Kidney (tissue), 14 donors: ENCODE measurements around the gene TRIM59. TPM values are rescaled to one million over a fixed set of nuclear protein-coding genes. Genes with fewer than 3 reads are reported as not detected.
A peak's percentile ranks its signal among the peaks of the same experiment; 100 is the strongest.

ENCODE experiments used
- DNase-seq, 5 donors: peaks; one replicate each; pipeline ENCODE4 v3.0.0-alpha.2; 2013 to 2020
- FAIRE-seq: peaks from 2 replicates; lab custom pipeline; 2012; peaks lifted over from hg19 to GRCh38; lab: Jason Lieb, UNC
- H3K27ac ChIP-seq, 2 donors: one replicate each; pipeline ENCODE4 v1.7.0; 2013; ENCODE audit warnings: low read depth in 2 of 2, low read length in 2 of 2, inconsistent platforms in 1 of 2
- H3K27me3 ChIP-seq: one replicate; pipeline ENCODE4 v1.7.1; 2013; ENCODE audit warnings: low read length, inconsistent platforms; ENCODE audit not compliant: control insufficient read depth, insufficient read depth
- H3K36me3 ChIP-seq, 3 donors: one replicate each; pipeline versions ENCODE4 v1.7.0 to v1.7.1; 2013; ENCODE audit warnings: low read length in 3 of 3, control low read depth in 1 of 3, inconsistent platforms in 1 of 3; ENCODE audit not compliant: insufficient read depth in 3 of 3, control insufficient read depth in 2 of 3
- H3K4me1 ChIP-seq, 3 donors: one replicate each; pipeline versions ENCODE4 v1.7.0 to v1.7.1; 2013; ENCODE audit warnings: low read length in 3 of 3, inconsistent platforms in 1 of 3, low read depth in 1 of 3; ENCODE audit not compliant: control insufficient read depth in 2 of 3, insufficient read depth in 2 of 3
- H3K4me3 ChIP-seq, 3 donors: one replicate each; pipeline versions ENCODE4 v1.7.0 to v1.8.1; 2013; ENCODE audit warnings: low read length in 3 of 3, control low read depth in 1 of 3, inconsistent platforms in 1 of 3
- H3K9ac ChIP-seq, 3 donors: one replicate each; pipeline versions ENCODE4 v1.7.0 to v1.7.1; 2013; ENCODE audit warnings: low read length in 3 of 3, control low read depth in 1 of 3, inconsistent platforms in 1 of 3
- H3K9me3 ChIP-seq, 3 donors: one replicate each; pipeline versions ENCODE4 v1.7.0 to v1.7.1; 2013; ENCODE audit warnings: low read length in 3 of 3, control low read depth in 1 of 3, inconsistent platforms in 1 of 3; ENCODE audit not compliant: control insufficient read depth in 2 of 3, insufficient read depth in 1 of 3
- intact Hi-C: fragments of 100-400 bp; cut with DNase I; formaldehyde crosslinking; loops from one replicate; pipeline ENCODE4 v1.11.1; 2022
- polyA plus RNA-seq: library from polyadenylated mRNA; stranded (reverse); fragments of 350-450 nt; fragmentation: Illumina TruSeq; extraction: RNeasy Lipid Tissue Mini Kit (QIAGEN cat#74804); gene quantifications from one replicate; pipeline ENCODE4 v1.2.3, GENCODE V29; 2014; ENCODE audit warnings: low read depth, low replicate concordance; ENCODE audit not compliant: insufficient read depth
- total RNA-seq: library from RNA; stranded (reverse); fragmentation: NEBNext Ultra II Directional; extraction: Animal tissue kit (Norgen Biotek cat#: 25700); gene quantifications from one replicate; pipeline ENCODE4 v1.2.1, GENCODE V29; 2021
- TF ChIP-seq, protein P1 (sequence below): IDR thresholded peaks from 3 replicates; pipeline ENCODE4 v1.5.1; 2012; ENCODE audit warnings: mild to moderate bottlenecking, moderate library complexity, borderline replicate concordance; ENCODE audit not compliant: insufficient read depth; ENCODE audit errors: extremely low read depth
- donor health status: control.
- donor health status: control.
- donor health status: control.
- donor health status: control.
- donor health status: control.
- donor health status: DM: yes; HTN: yes; CAD: no.
- donor health status: Normal renal cell carcinoma (clear cell type).

The TRIM59 gene
- total and polyA plus RNA-seq, 2 donors from 2014 or later: 0.84 to 4.8 TPM

- no peak overlapping the region for H3K27ac ChIP-seq
- H3K27me3 ChIP-seq: no peaks in the 10 kb centered on the region
- H3K4me3 ChIP-seq: no peak overlapping the region
- H3K9me3 ChIP-seq: no peaks in the 10 kb centered on the region
- TF ChIP-seq, protein P1, sequence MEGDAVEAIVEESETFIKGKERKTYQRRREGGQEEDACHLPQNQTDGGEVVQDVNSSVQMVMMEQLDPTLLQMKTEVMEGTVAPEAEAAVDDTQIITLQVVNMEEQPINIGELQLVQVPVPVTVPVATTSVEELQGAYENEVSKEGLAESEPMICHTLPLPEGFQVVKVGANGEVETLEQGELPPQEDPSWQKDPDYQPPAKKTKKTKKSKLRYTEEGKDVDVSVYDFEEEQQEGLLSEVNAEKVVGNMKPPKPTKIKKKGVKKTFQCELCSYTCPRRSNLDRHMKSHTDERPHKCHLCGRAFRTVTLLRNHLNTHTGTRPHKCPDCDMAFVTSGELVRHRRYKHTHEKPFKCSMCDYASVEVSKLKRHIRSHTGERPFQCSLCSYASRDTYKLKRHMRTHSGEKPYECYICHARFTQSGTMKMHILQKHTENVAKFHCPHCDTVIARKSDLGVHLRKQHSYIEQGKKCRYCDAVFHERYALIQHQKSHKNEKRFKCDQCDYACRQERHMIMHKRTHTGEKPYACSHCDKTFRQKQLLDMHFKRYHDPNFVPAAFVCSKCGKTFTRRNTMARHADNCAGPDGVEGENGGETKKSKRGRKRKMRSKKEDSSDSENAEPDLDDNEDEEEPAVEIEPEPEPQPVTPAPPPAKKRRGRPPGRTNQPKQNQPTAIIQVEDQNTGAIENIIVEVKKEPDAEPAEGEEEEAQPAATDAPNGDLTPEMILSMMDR: no peak
- intact Hi-C loops: no loop called here
- DNase-seq: peak in 2 of 5 donors; percentile 16 to 54
- no peak for FAIRE-seq
- H3K9ac ChIP-seq: no peak overlapping the region
- peaks cover 0 to 3% (median 3%) of the 10 kb centered on the region in 3 donors for H3K4me1 ChIP-seq
- no peaks in the 10 kb centered on the region for H3K36me3 ChIP-seq
Measured at GRCh38 chr3:160450846-160451245, 1.3 kb upstream of the TRIM59 start.

- H3K27me3 ChIP-seq: no peaks in the 10 kb centered on the region
- H3K9ac ChIP-seq: peak overlapping the region in 2 of 3 donors; percentile 51 to 92
- H3K36me3 ChIP-seq: no peaks in the 10 kb centered on the region
- TF ChIP-seq, protein P1: no peak
- no peaks in the 10 kb centered on the region for H3K9me3 ChIP-seq
- no peak for FAIRE-seq
- DNase-seq: peak in 3 of 5 donors; percentile 78 to 83 (median 81)
- peak overlapping the region in 1 of 2 donors; percentile 55 for H3K27ac ChIP-seq
- peak overlapping the region; percentile 62 to 96 (median 80) for H3K4me3 ChIP-seq
- H3K4me1 ChIP-seq: peaks cover 0 to 3% (median 3%) of the 10 kb centered on the region in 3 donors
- intact Hi-C loops: no loop called here
Measured at GRCh38 chr3:160448845-160449635, 546 bp downstream of the TRIM59 start.

DNA sequence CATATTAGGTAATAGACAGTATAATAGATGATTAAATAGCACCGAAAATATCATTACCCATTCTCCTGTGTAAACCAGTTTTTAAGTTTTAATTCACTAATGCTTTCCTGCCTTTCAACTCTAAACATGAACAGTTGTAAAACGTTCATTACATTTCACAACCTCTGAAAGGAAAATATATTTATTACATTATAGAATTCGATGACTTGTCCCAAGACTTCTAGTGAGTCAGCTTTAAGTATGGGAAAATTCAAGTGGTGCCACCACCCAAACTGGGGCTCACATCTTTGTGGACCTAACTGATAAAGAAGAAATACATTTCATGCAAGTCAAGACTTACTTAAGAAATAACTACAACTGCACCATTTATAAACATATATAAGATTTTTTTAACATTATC is 2.0 kb downstream of the TRIM59 start:
- no peaks in the 10 kb centered on the region for H3K27me3 ChIP-seq
- DNase-seq (peak in 2 of 5 donors; percentile 5 to 13), FAIRE-seq (no peak)
- H3K9me3 ChIP-seq: no peaks in the 10 kb centered on the region
- no peak overlapping the region for H3K9ac ChIP-seq
- H3K4me3 ChIP-seq: no peak overlapping the region
- TF ChIP-seq, protein P1: no peak
- peaks cover 0 to 3% (median 3%) of the 10 kb centered on the region in 3 donors for H3K4me1 ChIP-seq
- H3K27ac ChIP-seq: no peak overlapping the region
- H3K36me3 ChIP-seq: no peaks in the 10 kb centered on the region
- intact Hi-C loops: no loop called here
